ENCODE results near the gene RPS10. TPM values are rescaled to one million over a fixed set of nuclear protein-coding genes. Genes with fewer than 3 reads are reported as not detected.
"Not testable (repeated sequence)": the region's sequence is repeated elsewhere in the genome, so short reads cannot be mapped to it uniquely, and the experiment has no call there.

Gene RPS10
- total RNA-seq, 1 experiment from 2014 or later, result 1,644 TPM

DNA sequence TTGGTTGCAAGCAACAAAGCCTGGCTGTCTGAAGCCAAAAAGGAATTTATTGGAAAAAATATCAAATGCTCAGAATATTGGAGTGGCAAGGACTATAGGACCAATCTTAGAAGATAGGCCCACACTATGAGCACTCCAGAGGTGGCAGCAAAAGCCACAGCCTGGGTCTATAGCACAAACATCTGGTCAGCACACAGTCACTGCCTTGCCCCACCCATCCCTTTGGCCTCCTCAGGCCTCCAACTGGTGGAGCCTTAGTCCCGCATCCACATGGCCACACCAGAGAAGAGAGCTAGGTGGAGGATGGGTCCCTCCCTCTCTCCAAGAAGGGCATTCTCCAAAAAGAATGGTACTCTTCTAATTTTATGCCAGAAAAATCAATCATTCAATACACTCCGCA, 47.4 kb downstream of the RPS10 start:
- no TSS peak for BruUV-seq (replicated peaks)
- TF ChIP-seq, protein P1, sequence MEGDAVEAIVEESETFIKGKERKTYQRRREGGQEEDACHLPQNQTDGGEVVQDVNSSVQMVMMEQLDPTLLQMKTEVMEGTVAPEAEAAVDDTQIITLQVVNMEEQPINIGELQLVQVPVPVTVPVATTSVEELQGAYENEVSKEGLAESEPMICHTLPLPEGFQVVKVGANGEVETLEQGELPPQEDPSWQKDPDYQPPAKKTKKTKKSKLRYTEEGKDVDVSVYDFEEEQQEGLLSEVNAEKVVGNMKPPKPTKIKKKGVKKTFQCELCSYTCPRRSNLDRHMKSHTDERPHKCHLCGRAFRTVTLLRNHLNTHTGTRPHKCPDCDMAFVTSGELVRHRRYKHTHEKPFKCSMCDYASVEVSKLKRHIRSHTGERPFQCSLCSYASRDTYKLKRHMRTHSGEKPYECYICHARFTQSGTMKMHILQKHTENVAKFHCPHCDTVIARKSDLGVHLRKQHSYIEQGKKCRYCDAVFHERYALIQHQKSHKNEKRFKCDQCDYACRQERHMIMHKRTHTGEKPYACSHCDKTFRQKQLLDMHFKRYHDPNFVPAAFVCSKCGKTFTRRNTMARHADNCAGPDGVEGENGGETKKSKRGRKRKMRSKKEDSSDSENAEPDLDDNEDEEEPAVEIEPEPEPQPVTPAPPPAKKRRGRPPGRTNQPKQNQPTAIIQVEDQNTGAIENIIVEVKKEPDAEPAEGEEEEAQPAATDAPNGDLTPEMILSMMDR (IDR thresholded peaks at IDR 0.05; ENCODE audit: unreplicated experiment), result no peak
- POLR2A ChIA-PET, result interaction anchor here (0.6 kb wide), 1 partner anchor 9 kb away, joined by 3 read pairs; no protein-coding TSS in a partner anchor
- H3K27me3 Mint-ChIP-seq (ENCODE audit: insufficient read depth, unreplicated experiment), result no peaks in the 10 kb centered on the region
- intact Hi-C loops (cut with micrococcal nuclease), result no loop called here
- CTCF ChIA-PET, result interaction anchor here (0.6 to 1.1 kb wide), 3 partner anchors 9 to 58 kb away, joined by 3 to 4 read pairs (median 3); no protein-coding TSS in a partner anchor
- H3K4me1 Mint-ChIP-seq (ENCODE audit: insufficient read depth, unreplicated experiment), result peaks cover 14% of the 10 kb centered on the region
- H3K36me3 Mint-ChIP-seq (ENCODE audit: insufficient read depth, unreplicated experiment), result no peaks in the 10 kb centered on the region
- no peak for DNase-seq (ENCODE audit: unreplicated experiment)
- H3K4me3 Mint-ChIP-seq (ENCODE audit: unreplicated experiment), result no peak overlapping the region
- no peak overlapping the region for H3K27ac Mint-ChIP-seq (ENCODE audit: low read depth, unreplicated experiment)
- no peaks in the 10 kb centered on the region for H3K9me3 Mint-ChIP-seq (ENCODE audit: unreplicated experiment)

- no peaks in the 10 kb centered on the region for H3K36me3 Mint-ChIP-seq (ENCODE audit: insufficient read depth, unreplicated experiment)
- no TSS peak for BruUV-seq (replicated peaks)
- H3K27ac Mint-ChIP-seq (ENCODE audit: low read depth, unreplicated experiment), result no peak overlapping the region
- H3K4me3 Mint-ChIP-seq (ENCODE audit: unreplicated experiment), result no peak overlapping the region
- H3K27me3 Mint-ChIP-seq (ENCODE audit: insufficient read depth, unreplicated experiment), result no peaks in the 10 kb centered on the region
- H3K9me3 Mint-ChIP-seq (ENCODE audit: unreplicated experiment), result no peaks in the 10 kb centered on the region
- TF ChIP-seq, protein P1 (IDR thresholded peaks at IDR 0.05; ENCODE audit: unreplicated experiment), result no peak
- intact Hi-C loops (cut with micrococcal nuclease), result no loop called here
- no peak for DNase-seq (ENCODE audit: unreplicated experiment)
- ChIA-PET CTCF (interaction anchor here (0.7 to 1.1 kb wide), 2 partner anchors 9 to 57 kb away, joined by 3 read pairs; no protein-coding TSS in a partner anchor), POLR2A (interaction anchor here (0.7 kb wide), 1 partner anchor 85 kb away, joined by 3 read pairs; no protein-coding TSS in a partner anchor)
- H3K4me1 Mint-ChIP-seq (ENCODE audit: insufficient read depth, unreplicated experiment), result peaks cover 12% of the 10 kb centered on the region
Measured at GRCh38 chr6:34377984-34378383, 47.9 kb downstream of the RPS10 start.

DNA sequence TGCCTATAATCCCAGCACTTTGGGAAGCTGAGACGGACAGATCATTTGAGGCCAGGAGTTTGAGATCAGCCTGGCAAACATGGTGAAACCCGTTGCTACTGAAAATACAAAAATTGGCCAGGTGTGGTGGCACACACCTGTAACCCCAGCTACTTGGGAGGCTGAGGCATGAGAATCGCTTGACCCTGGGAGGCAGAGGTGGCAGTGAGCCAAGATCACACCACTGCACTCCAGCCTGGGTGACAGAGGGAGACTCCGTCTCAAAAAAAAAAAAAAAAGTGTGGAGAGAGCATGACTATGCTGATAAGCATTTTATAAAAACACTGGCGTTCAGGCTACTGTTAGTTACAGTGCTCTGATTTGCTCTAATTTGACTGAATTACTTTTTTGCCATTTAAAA, 48.3 kb downstream of the RPS10 start:
- H3K36me3 Mint-ChIP-seq (ENCODE audit: insufficient read depth, unreplicated experiment); BruUV-seq (replicated peaks); DNase-seq (ENCODE audit: unreplicated experiment); H3K27ac Mint-ChIP-seq (ENCODE audit: low read depth, unreplicated experiment); H3K9me3 Mint-ChIP-seq (ENCODE audit: unreplicated experiment); H3K27me3 Mint-ChIP-seq (ENCODE audit: insufficient read depth, unreplicated experiment); H3K4me3 Mint-ChIP-seq (ENCODE audit: unreplicated experiment); intact Hi-C loops (cut with micrococcal nuclease): not testable (repeated sequence)
- CTCF ChIA-PET, result interaction anchor here (1.1 kb wide), 1 partner anchor 9 kb away, joined by 3 read pairs; no protein-coding TSS in a partner anchor
- POLR2A ChIA-PET, result interaction anchor here (0.7 kb wide), 1 partner anchor 85 kb away, joined by 3 read pairs; no protein-coding TSS in a partner anchor
- H3K4me1 Mint-ChIP-seq (ENCODE audit: insufficient read depth, unreplicated experiment), result peaks cover 12% of the 10 kb centered on the region

GRCh38 chr6:34375833-34376232, 50.0 kb downstream of the RPS10 start:
- CTCF ChIA-PET, result no interaction called here
- H3K4me1 Mint-ChIP-seq (ENCODE audit: insufficient read depth, unreplicated experiment), result peaks cover 9% of the 10 kb centered on the region
- no peaks in the 10 kb centered on the region for H3K36me3 Mint-ChIP-seq (ENCODE audit: insufficient read depth, unreplicated experiment)
- intact Hi-C loops (cut with micrococcal nuclease), result no loop called here
- no peaks in the 10 kb centered on the region for H3K9me3 Mint-ChIP-seq (ENCODE audit: unreplicated experiment)
- H3K27ac Mint-ChIP-seq (ENCODE audit: low read depth, unreplicated experiment), result no peak overlapping the region
- DNase-seq (ENCODE audit: unreplicated experiment), result no peak
- H3K4me3 Mint-ChIP-seq (ENCODE audit: unreplicated experiment), result no peak overlapping the region
- TF ChIP-seq, protein P1 (IDR thresholded peaks at IDR 0.05; ENCODE audit: unreplicated experiment), result no peak
- POLR2A ChIA-PET, result no interaction called here
- no peaks in the 10 kb centered on the region for H3K27me3 Mint-ChIP-seq (ENCODE audit: insufficient read depth, unreplicated experiment)
- BruUV-seq (replicated peaks), result no TSS peak

DNA sequence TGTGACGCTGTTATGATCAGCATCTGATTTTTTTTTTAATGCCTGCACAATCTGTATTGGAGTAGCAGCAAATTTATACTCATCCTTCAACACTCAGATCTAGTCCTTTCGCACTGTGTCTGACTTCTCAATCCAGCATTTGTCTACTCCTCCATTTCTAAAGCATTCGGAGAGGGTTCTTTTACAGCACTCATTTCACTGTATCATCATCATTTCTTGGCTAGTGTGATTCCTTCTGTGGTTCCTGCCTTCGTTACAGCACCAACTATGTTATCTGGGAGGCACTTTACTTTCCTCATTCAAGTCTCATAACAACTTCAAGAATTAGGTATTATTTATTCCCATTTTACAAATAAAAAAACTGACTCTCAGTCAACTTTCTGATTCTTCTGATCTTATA, 51.4 kb downstream of the RPS10 start:
- DNase-seq (ENCODE audit: unreplicated experiment), result no peak
- ChIA-PET CTCF (no interaction called here), POLR2A (interaction anchor here (1.6 kb wide), 1 partner anchor 10 kb away, joined by 6 read pairs; no protein-coding TSS in a partner anchor)
- intact Hi-C loops (cut with micrococcal nuclease), result no loop called here
- no peaks in the 10 kb centered on the region for H3K27me3 Mint-ChIP-seq (ENCODE audit: insufficient read depth, unreplicated experiment)
- no peak overlapping the region for H3K4me3 Mint-ChIP-seq (ENCODE audit: unreplicated experiment)
- peaks cover 6% of the 10 kb centered on the region for H3K4me1 Mint-ChIP-seq (ENCODE audit: insufficient read depth, unreplicated experiment)
- TF ChIP-seq, protein P1 (IDR thresholded peaks at IDR 0.05; ENCODE audit: unreplicated experiment), result no peak
- no peaks in the 10 kb centered on the region for H3K9me3 Mint-ChIP-seq (ENCODE audit: unreplicated experiment)
- H3K27ac Mint-ChIP-seq (ENCODE audit: low read depth, unreplicated experiment), result no peak overlapping the region
- H3K36me3 Mint-ChIP-seq (ENCODE audit: insufficient read depth, unreplicated experiment), result no peaks in the 10 kb centered on the region
- BruUV-seq (replicated peaks), result no TSS peak
